Measurements from ENCODE around the gene MAK.
"Not testable (repeated sequence)": the region's sequence is repeated elsewhere in the genome, so short reads cannot be mapped to it uniquely, and the experiment has no call there.

MAK gene

DNA sequence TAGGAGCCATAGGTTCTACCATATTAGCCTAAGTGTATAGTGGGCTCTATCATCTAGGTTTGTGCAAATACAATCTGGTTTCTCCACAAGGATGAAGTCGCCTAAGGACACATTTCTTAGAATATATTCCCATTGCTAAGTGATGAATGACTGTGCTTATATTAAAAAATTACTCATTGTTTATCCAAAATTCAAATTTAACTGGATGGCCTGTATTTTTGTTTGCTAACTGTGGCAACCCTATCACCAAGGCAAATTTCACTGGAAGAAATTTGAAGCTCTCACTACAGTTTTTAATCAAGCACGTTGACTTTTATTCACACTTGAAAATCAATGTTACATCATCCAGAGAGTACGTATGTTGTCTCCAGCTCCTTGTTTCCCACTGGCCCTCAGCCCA, 29.6 kb upstream of the MAK start:
- H3K27me3 ChIP-seq (ENCODE audit: insufficient read depth, low read depth): no peaks in the 10 kb centered on the region
- H3K36me3 ChIP-seq (ENCODE audit: insufficient read depth): no peaks in the 10 kb centered on the region
- H4K20me1 ChIP-seq (ENCODE audit: insufficient read depth): no peaks in the 10 kb centered on the region
- no peaks in the 10 kb centered on the region for H3K4me1 ChIP-seq (ENCODE audit: low read depth, poor library complexity, severe bottlenecking)
- TF ChIP-seq, protein P1, sequence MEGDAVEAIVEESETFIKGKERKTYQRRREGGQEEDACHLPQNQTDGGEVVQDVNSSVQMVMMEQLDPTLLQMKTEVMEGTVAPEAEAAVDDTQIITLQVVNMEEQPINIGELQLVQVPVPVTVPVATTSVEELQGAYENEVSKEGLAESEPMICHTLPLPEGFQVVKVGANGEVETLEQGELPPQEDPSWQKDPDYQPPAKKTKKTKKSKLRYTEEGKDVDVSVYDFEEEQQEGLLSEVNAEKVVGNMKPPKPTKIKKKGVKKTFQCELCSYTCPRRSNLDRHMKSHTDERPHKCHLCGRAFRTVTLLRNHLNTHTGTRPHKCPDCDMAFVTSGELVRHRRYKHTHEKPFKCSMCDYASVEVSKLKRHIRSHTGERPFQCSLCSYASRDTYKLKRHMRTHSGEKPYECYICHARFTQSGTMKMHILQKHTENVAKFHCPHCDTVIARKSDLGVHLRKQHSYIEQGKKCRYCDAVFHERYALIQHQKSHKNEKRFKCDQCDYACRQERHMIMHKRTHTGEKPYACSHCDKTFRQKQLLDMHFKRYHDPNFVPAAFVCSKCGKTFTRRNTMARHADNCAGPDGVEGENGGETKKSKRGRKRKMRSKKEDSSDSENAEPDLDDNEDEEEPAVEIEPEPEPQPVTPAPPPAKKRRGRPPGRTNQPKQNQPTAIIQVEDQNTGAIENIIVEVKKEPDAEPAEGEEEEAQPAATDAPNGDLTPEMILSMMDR (conservative IDR thresholded peaks at IDR 0.05; ENCODE audit: low read depth, low read length): no peak
- no peak overlapping the region for H2AFZ ChIP-seq (ENCODE audit: low read depth)
- H3K4me2 ChIP-seq: no peak overlapping the region
- no peak overlapping the region for H3K9ac ChIP-seq
- H3K27ac ChIP-seq: no peak overlapping the region
- no peaks in the 10 kb centered on the region for H3K79me2 ChIP-seq (ENCODE audit: insufficient read depth, low read depth)
- no peak overlapping the region for H3K4me3 ChIP-seq (IDR thresholded peaks at IDR 0.05; ENCODE audit: insufficient read depth, low read depth, low read length)

DNA sequence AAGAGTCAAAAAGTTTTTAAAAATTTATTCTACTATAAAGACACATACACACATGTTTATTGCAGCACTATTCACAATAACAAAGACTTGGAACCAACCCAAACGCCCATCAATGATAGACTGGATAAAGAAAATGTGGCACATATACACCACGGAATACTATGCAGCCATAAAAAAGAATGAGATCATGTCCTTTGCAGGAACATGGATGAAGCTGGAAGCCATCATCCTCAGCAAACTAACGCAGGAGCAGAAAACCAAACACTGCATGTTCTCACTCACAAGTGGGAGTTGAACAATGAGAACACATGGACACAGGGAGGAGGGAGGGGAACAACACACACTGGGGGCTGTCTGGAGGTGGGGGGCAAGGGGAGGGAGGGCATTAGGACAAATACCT, 28.4 kb upstream of the MAK start:
- not testable (repeated sequence) for H3K4me3 ChIP-seq (IDR thresholded peaks at IDR 0.05; ENCODE audit: insufficient read depth, low read depth, low read length); H3K79me2 ChIP-seq (ENCODE audit: insufficient read depth, low read depth); H2AFZ ChIP-seq (ENCODE audit: low read depth); H3K36me3 ChIP-seq (ENCODE audit: insufficient read depth); H4K20me1 ChIP-seq (ENCODE audit: insufficient read depth); H3K27ac ChIP-seq; H3K27me3 ChIP-seq (ENCODE audit: insufficient read depth, low read depth); H3K9ac ChIP-seq; H3K4me1 ChIP-seq (ENCODE audit: low read depth, poor library complexity, severe bottlenecking); H3K4me2 ChIP-seq

DNA sequence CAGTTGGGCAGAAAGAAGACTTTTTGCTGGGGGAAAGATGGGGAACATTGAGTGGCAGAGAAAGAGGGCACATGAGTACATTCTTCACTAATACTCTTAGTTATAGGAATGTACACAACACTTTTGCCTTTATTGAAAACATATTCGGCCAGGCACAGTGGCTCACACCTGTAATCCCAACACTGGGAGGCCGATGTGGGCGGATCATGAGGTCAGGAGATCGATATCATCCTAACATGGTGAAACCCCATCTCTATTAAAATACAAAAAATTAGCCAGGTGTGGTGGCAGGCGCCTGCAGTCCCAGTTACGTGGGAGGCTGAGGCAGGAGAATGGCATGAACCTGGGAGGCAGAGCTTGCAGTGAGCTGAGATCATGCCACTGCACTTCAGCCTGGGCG, 24.7 kb upstream of the MAK start:
- H4K20me1 ChIP-seq (ENCODE audit: insufficient read depth); H2AFZ ChIP-seq (ENCODE audit: low read depth); H3K4me2 ChIP-seq; H3K27ac ChIP-seq; H3K79me2 ChIP-seq (ENCODE audit: insufficient read depth, low read depth); H3K36me3 ChIP-seq (ENCODE audit: insufficient read depth); H3K4me1 ChIP-seq (ENCODE audit: low read depth, poor library complexity, severe bottlenecking); H3K4me3 ChIP-seq (IDR thresholded peaks at IDR 0.05; ENCODE audit: insufficient read depth, low read depth, low read length); H3K27me3 ChIP-seq (ENCODE audit: insufficient read depth, low read depth); H3K9ac ChIP-seq: not testable (repeated sequence)

DNA sequence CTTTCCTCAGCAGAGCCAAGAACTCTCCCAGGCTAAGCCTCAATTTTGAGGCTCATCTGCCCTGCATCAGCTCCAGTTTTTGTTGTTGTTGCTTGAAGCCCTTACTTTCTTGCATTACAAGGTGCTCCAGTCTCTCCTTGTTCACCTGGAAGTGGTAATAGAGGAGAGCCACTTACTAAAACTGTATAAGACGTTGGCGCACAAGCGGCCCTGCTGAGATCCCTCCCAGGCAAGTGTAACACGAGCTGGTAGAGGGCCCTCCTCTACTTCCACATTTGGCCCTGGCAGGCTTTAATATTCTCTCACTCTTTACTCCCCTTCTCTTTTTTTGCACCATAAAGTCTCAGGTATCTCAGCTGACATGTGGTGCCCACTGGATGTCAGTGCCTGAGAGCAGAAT, 24.0 kb upstream of the MAK start:
- Histone ChIP-seq H3K4me2 (no peak overlapping the region), H2AFZ (ENCODE audit: low read depth) (no peak overlapping the region), H3K9ac (no peak overlapping the region), H3K27me3 (ENCODE audit: insufficient read depth, low read depth) (no peaks in the 10 kb centered on the region), H3K36me3 (ENCODE audit: insufficient read depth) (no peaks in the 10 kb centered on the region), H4K20me1 (ENCODE audit: insufficient read depth) (no peaks in the 10 kb centered on the region), H3K27ac (no peak overlapping the region), H3K4me1 (ENCODE audit: low read depth, poor library complexity, severe bottlenecking) (no peaks in the 10 kb centered on the region), H3K79me2 (ENCODE audit: insufficient read depth, low read depth) (no peaks in the 10 kb centered on the region), H3K4me3 (IDR thresholded peaks at IDR 0.05; ENCODE audit: insufficient read depth, low read depth, low read length) (no peak overlapping the region)
- TF ChIP-seq, protein P1 (conservative IDR thresholded peaks at IDR 0.05; ENCODE audit: low read depth, low read length): no peak

DNA sequence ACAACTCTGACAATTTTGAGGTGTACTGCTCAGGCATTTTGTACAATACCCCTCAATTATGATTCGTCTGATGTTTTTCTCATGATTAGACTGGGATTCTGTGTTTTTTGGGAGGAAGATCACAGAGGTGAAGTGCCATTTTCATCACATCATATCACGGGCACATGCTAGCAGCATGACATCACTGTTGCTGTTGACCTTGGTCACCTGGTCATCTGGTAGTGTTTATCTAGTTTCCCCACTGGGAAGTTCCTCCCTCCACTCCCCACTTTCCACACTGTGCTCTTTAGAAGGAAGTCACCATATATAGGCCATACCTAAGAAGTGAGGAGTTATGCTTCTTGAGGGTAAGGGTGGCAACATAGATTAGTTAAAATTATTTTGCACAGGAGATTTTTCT, 22.7 kb upstream of the MAK start:
- no peaks in the 10 kb centered on the region for H3K79me2 ChIP-seq (ENCODE audit: insufficient read depth, low read depth)
- no peak overlapping the region for H3K4me3 ChIP-seq (IDR thresholded peaks at IDR 0.05; ENCODE audit: insufficient read depth, low read depth, low read length)
- TF ChIP-seq, protein P1 (conservative IDR thresholded peaks at IDR 0.05; ENCODE audit: low read depth, low read length): no peak
- no peak overlapping the region for H3K4me2 ChIP-seq
- no peak overlapping the region for H3K27ac ChIP-seq
- no peak overlapping the region for H3K9ac ChIP-seq
- no peaks in the 10 kb centered on the region for H3K36me3 ChIP-seq (ENCODE audit: insufficient read depth)
- no peaks in the 10 kb centered on the region for H3K27me3 ChIP-seq (ENCODE audit: insufficient read depth, low read depth)
- H2AFZ ChIP-seq (ENCODE audit: low read depth): no peak overlapping the region
- H3K4me1 ChIP-seq (ENCODE audit: low read depth, poor library complexity, severe bottlenecking): no peaks in the 10 kb centered on the region
- H4K20me1 ChIP-seq (ENCODE audit: insufficient read depth): no peaks in the 10 kb centered on the region
